HEK293T (cell line): ENCODE results near the gene CEACAM6.
"Not testable (repeated sequence)": the region's sequence is repeated elsewhere in the genome, so short reads cannot be mapped to it uniquely, and the experiment has no call there.

Source experiments
- CTCF ChIA-PET: fragments of 350-600 bp; formaldehyde crosslinking; extraction: SDS; loops from one replicate; lab custom pipeline; 2021; ENCODE audit warnings: antibody characterized with exemption, inconsistent platforms; lab: Yijun Ruan, JAX
- POLR2A ChIA-PET: fragments of 350-600 bp; formaldehyde crosslinking; extraction: SDS; loops from one replicate; lab custom pipeline; 2020; ENCODE audit warnings: antibody characterized with exemption, inconsistent platforms; lab: Yijun Ruan, JAX
- DNase-seq: peaks from one replicate; pipeline ENCODE4 v3.0.0; 2012; ENCODE audit warnings: mixed read lengths; ENCODE audit errors: extremely low spot score
- ARNT ChIP-seq: fragments of 450-650 bp; IDR thresholded peaks from 2 replicates; pipeline ENCODE4 v1.6.1; 2017; ENCODE audit warnings: mild to moderate bottlenecking
- BHLHE40 ChIP-seq: fragments of 450-650 bp; IDR thresholded peaks from 2 replicates; pipeline ENCODE4 v1.6.1; 2016; ENCODE audit warnings: mild to moderate bottlenecking, moderate library complexity, borderline replicate concordance
- CTBP1 ChIP-seq: fragments of 450-650 bp; IDR thresholded peaks from 2 replicates; pipeline ENCODE4 v1.6.1; 2016; ENCODE audit warnings: borderline replicate concordance
- ELF4 ChIP-seq: fragments of 450-650 bp; IDR thresholded peaks from 2 replicates; pipeline ENCODE4 v1.6.1; 2017; ENCODE audit warnings: antibody characterized with exemption
- FOXA1 ChIP-seq: fragments of 450-650 bp; IDR thresholded peaks from 2 replicates; pipeline ENCODE4 v1.6.1; 2016; ENCODE audit warnings: mild to moderate bottlenecking
- FOXK2 ChIP-seq: fragments of 450-650 bp; IDR thresholded peaks from 2 replicates; pipeline ENCODE4 v1.6.1; 2016; ENCODE audit warnings: mild to moderate bottlenecking
- FOXM1 ChIP-seq: fragments of 450-650 bp; IDR thresholded peaks from 2 replicates; pipeline ENCODE4 v1.6.1; 2017; ENCODE audit warnings: mild to moderate bottlenecking, borderline replicate concordance
- HDGF ChIP-seq: fragments of 450-650 bp; IDR thresholded peaks from 2 replicates; pipeline ENCODE4 v1.6.1; 2017; ENCODE audit warnings: antibody characterized with exemption, borderline replicate concordance
- L3MBTL2 ChIP-seq: fragments of 450-650 bp; conservative IDR thresholded peaks from 2 replicates; pipeline ENCODE4 v1.6.1; 2016; ENCODE audit warnings: mild to moderate bottlenecking
- LEF1 ChIP-seq: fragments of 450-650 bp; IDR thresholded peaks from 2 replicates; pipeline ENCODE4 v1.6.1; 2017; ENCODE audit warnings: mild to moderate bottlenecking, borderline replicate concordance
- NFRKB ChIP-seq: fragments of 450-650 bp; IDR thresholded peaks from 2 replicates; pipeline ENCODE4 v1.6.1; 2016; ENCODE audit warnings: mild to moderate bottlenecking, moderate library complexity
- PKNOX1 ChIP-seq: fragments of 450-650 bp; IDR thresholded peaks from 2 replicates; pipeline ENCODE4 v1.6.1; 2016
- SP1 ChIP-seq: fragments of 450-650 bp; IDR thresholded peaks from 2 replicates; pipeline ENCODE4 v1.6.1; 2017
- SUZ12 ChIP-seq: fragments of 450-650 bp; IDR thresholded peaks from 2 replicates; pipeline ENCODE4 v1.6.1; 2016; ENCODE audit warnings: mild to moderate bottlenecking
- TARDBP ChIP-seq: fragments of 450-650 bp; IDR thresholded peaks from 2 replicates; pipeline ENCODE4 v1.6.1; 2016
- ZNF384 ChIP-seq: fragments of 450-650 bp; IDR thresholded peaks from 2 replicates; pipeline ENCODE4 v1.6.1; 2016

The CEACAM6 gene

GRCh38 chr19:41755328-41755913, at the start of gene CEACAM6:
TSS of gene CEACAM6 (plus strand) at chr19:41755530. CDS start at chr19:41755639, 109 bp downstream.
- no peak for TF ChIP-seq L3MBTL2
- TF ChIP-seq SUZ12 = no peak
- no peak for TF ChIP-seq ZNF384
- no peak for TF ChIP-seq CTBP1
- no peak for TF ChIP-seq ELF4
- no peak for TF ChIP-seq HDGF
- no peak for TF ChIP-seq TARDBP
- TF ChIP-seq FOXM1 = no peak
- TF ChIP-seq ARNT = no peak
- TF ChIP-seq BHLHE40 = no peak
- no peak for TF ChIP-seq SP1
- TF ChIP-seq FOXA1 = no peak
- no peak for TF ChIP-seq LEF1
- no peak for TF ChIP-seq FOXK2
- TF ChIP-seq PKNOX1 = no peak
- ChIA-PET POLR2A (no interaction called here), CTCF (interaction anchor here (0.7 to 1.5 kb wide), 2 partner anchors 36 to 48 kb away, joined by 3 to 4 read pairs; no protein-coding TSS in a partner anchor)
- no peak for DNase-seq

GRCh38 chr19:41706741-41707501, 48.4 kb upstream of the CEACAM6 start:
- DNase-seq = peak; percentile 88
- ChIA-PET POLR2A (no interaction called here), CTCF (interaction anchor here (0.5 to 1.5 kb wide), 26 partner anchors 9 to 662 kb away, joined by 3 to 15 read pairs (median 4); partner anchors contain the start of gene CEACAM7)
- TF ChIP-seq NFRKB (no peak), SP1 (no peak), PKNOX1 (0 out of 2 replicates have a peak, but pooled peaks have one; percentile 10), L3MBTL2 (no peak), HDGF (no peak), ELF4 (no peak), ZNF384 (no peak), FOXM1 (no peak)

- DNase-seq = no peak
- ChIA-PET CTCF (interaction anchor here (0.6 to 1.5 kb wide), 22 partner anchors 9 to 97 kb away, joined by 3 to 15 read pairs (median 4); partner anchors contain the start of gene CEACAM7), POLR2A (no interaction called here)
- no peak for TF ChIP-seq LEF1
These were observed 47.9 kb upstream of the CEACAM6 start for GRCh38 chr19:41707502-41707812.

- POLR2A ChIA-PET = no interaction called here
- CTCF ChIA-PET = interaction anchor here (0.5 to 1.5 kb wide), 3 partner anchors 20 to 61 kb away, joined by 3 to 9 read pairs (median 5); no protein-coding TSS in a partner anchor
- TF ChIP-seq ELF4 (no peak), FOXK2 (no peak), NFRKB (no peak), ARNT (no peak)
- DNase-seq = no peak
These were observed 47.4 kb upstream of the CEACAM6 start for GRCh38 chr19:41707871-41708371.

GRCh38 chr19:41708481-41708880, 46.8 kb upstream of the CEACAM6 start, which contains the start of gene CEACAM5:
TSS of gene CEACAM5 (plus strand) at chr19:41708626. CDS start at chr19:41708732, 106 bp downstream.
- TF ChIP-seq TARDBP (no peak), FOXA1 (no peak), HDGF (no peak), ARNT (no peak), NFRKB (no peak), FOXK2 (no peak), SP1 (no peak), ELF4 (no peak), CTBP1 (no peak), PKNOX1 (no peak), BHLHE40 (no peak), LEF1 (no peak), SUZ12 (no peak), L3MBTL2 (no peak), ZNF384 (no peak), FOXM1 (no peak)
- ChIA-PET CTCF (interaction anchor here (0.5 kb wide), 1 partner anchor 20 kb away, joined by 3 read pairs; no protein-coding TSS in a partner anchor), POLR2A (no interaction called here)
- no peak for DNase-seq

GRCh38 chr19:41709516-41709915, 45.8 kb upstream of the CEACAM6 start:
- CTCF ChIA-PET, DNase-seq, POLR2A ChIA-PET: not testable (repeated sequence)
